DND-41 (cell line): ENCODE results near the gene SELE.
"Not testable (repeated sequence)": the region's sequence is repeated elsewhere in the genome, so short reads cannot be mapped to it uniquely, and the experiment has no call there.

ENCODE experiments used
- ATAC-seq: fragments of 200-7000 bp; cut with Tn5 transposase; 3 replicates; pipeline ENCODE4 v1.9.1; 2021; ENCODE audit warnings: low read depth; ENCODE audit not compliant: insufficient read depth
- DNase-seq: peaks from one replicate; pipeline ENCODE4 v3.0.0-alpha.2; 2020
- H2AFZ ChIP-seq: 2 replicates; pipeline ENCODE4 v1.6.0; 2012; ENCODE audit warnings: low read depth, low read length
- H3K27ac ChIP-seq: 2 replicates; pipeline ENCODE4 v1.5.1; 2012; ENCODE audit warnings: low read length, inconsistent platforms
- H3K27me3 ChIP-seq: fragments of 200-600 bp; sonication (generic); 2 replicates; pipeline ENCODE4 v1.6.0; 2012; ENCODE audit warnings: low read length, mild to moderate bottlenecking, inconsistent platforms; ENCODE audit not compliant: insufficient read depth, poor library complexity
- H3K36me3 ChIP-seq: 2 replicates; pipeline ENCODE4 v1.5.1; 2012; ENCODE audit warnings: low read length, inconsistent platforms; ENCODE audit not compliant: insufficient read depth
- H3K4me1 ChIP-seq: 2 replicates; pipeline ENCODE4 v1.5.1; 2012; ENCODE audit warnings: mild to moderate bottlenecking, low read length; ENCODE audit not compliant: insufficient read depth
- H3K4me2 ChIP-seq: 2 replicates; pipeline ENCODE4 v1.6.0; 2012; ENCODE audit warnings: mild to moderate bottlenecking, moderate library complexity, low read length, inconsistent platforms; ENCODE audit not compliant: insufficient read depth
- H3K4me3 ChIP-seq, 2 experiments: fragments of 200-600 bp in 1 of 2; shearing (Covaris generic) in 1 of 2; 2 replicates each; pipeline ENCODE4 v1.5.1; 2012 to 2016; ENCODE audit warnings: inconsistent platforms in 2 of 2, low read length in 2 of 2, mild to moderate bottlenecking in 2 of 2, low read depth in 1 of 2, moderate library complexity in 1 of 2
- H3K79me2 ChIP-seq: 2 replicates; pipeline ENCODE4 v1.6.0; 2012; ENCODE audit warnings: low read length, inconsistent platforms; ENCODE audit not compliant: insufficient read depth
- H3K9ac ChIP-seq: 2 replicates; pipeline ENCODE4 v1.6.0; 2012; ENCODE audit warnings: low read depth, mild to moderate bottlenecking, inconsistent platforms, low read length, moderate library complexity
- H3K9me3 ChIP-seq: 2 replicates; pipeline ENCODE4 v1.5.1; 2012; ENCODE audit warnings: low read length, moderate library complexity, mild to moderate bottlenecking, inconsistent platforms; ENCODE audit not compliant: insufficient read depth, severe bottlenecking
- H4K20me1 ChIP-seq: 2 replicates; pipeline ENCODE4 v1.6.0; 2012; ENCODE audit warnings: low read length; ENCODE audit not compliant: insufficient read depth
- EZH2 ChIP-seq: IDR thresholded peaks from 3 replicates; pipeline ENCODE4 v1.6.1; 2012; ENCODE audit warnings: borderline replicate concordance, low read depth, mild to moderate bottlenecking, moderate library complexity, low read length, inconsistent platforms; ENCODE audit not compliant: severe bottlenecking
- TF ChIP-seq, protein P1 (sequence below): IDR thresholded peaks from 2 replicates; pipeline ENCODE4 v1.5.1; 2012; ENCODE audit warnings: borderline replicate concordance, low read length, moderate library complexity, mild to moderate bottlenecking; ENCODE audit not compliant: poor library complexity, severe bottlenecking; ENCODE audit errors: extremely low read depth

SELE gene

DNA sequence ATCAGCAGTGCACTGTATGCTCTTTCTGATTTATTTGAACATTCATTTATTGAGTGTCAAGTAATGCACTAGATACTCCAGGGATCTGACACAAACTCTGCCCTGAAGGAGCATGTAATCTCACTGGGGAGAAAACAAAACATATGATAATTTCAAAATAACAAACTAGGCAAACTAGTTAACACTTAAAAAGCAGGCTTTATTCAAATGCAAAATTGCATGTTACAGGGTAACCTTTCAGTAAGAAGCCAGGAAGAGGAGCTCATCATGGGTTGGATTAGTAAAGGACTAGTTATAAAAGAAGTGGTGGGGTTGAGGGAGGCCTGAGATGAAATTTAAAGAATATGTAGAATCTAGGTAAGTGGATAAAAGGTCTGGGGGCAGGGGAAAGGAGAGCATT lies 43.4 kb downstream of the SELE start:
- peak overlapping the region; percentile 53; the same call in 1 of the 2 replicates for H3K9ac ChIP-seq
- H3K4me2 ChIP-seq: no peak overlapping the region
- no peaks in the 10 kb centered on the region for H3K79me2 ChIP-seq
- no peak overlapping the region for H3K4me3 ChIP-seq
- no peaks in the 10 kb centered on the region for H3K9me3 ChIP-seq
- no peak for DNase-seq
- H2AFZ ChIP-seq: no peak overlapping the region
- ATAC-seq: no peak
- peaks cover 64% of the 10 kb centered on the region for H3K4me1 ChIP-seq
- no peaks in the 10 kb centered on the region for H3K27me3 ChIP-seq
- TF ChIP-seq EZH2: no peak
- TF ChIP-seq, protein P1, sequence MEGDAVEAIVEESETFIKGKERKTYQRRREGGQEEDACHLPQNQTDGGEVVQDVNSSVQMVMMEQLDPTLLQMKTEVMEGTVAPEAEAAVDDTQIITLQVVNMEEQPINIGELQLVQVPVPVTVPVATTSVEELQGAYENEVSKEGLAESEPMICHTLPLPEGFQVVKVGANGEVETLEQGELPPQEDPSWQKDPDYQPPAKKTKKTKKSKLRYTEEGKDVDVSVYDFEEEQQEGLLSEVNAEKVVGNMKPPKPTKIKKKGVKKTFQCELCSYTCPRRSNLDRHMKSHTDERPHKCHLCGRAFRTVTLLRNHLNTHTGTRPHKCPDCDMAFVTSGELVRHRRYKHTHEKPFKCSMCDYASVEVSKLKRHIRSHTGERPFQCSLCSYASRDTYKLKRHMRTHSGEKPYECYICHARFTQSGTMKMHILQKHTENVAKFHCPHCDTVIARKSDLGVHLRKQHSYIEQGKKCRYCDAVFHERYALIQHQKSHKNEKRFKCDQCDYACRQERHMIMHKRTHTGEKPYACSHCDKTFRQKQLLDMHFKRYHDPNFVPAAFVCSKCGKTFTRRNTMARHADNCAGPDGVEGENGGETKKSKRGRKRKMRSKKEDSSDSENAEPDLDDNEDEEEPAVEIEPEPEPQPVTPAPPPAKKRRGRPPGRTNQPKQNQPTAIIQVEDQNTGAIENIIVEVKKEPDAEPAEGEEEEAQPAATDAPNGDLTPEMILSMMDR: no peak
- no peaks in the 10 kb centered on the region for H4K20me1 ChIP-seq
- peak overlapping the region; percentile 97 for H3K27ac ChIP-seq
- peaks cover 20% of the 10 kb centered on the region for H3K36me3 ChIP-seq

GRCh38 chr1:169689395-169689794 lies 44.5 kb downstream of the SELE start:
- H3K36me3 ChIP-seq: peaks cover 15% of the 10 kb centered on the region
- H3K27ac ChIP-seq: peak overlapping the region; percentile 5; the same call in 1 of the 2 replicates
- no peak overlapping the region for H3K4me2 ChIP-seq
- TF ChIP-seq, protein P1: no peak
- TF ChIP-seq EZH2: no peak
- H3K9me3 ChIP-seq: no peaks in the 10 kb centered on the region
- ATAC-seq (no peak), DNase-seq (no peak)
- no peak overlapping the region for H3K4me3 ChIP-seq
- peaks cover 53% of the 10 kb centered on the region for H3K4me1 ChIP-seq
- no peaks in the 10 kb centered on the region for H4K20me1 ChIP-seq
- H2AFZ ChIP-seq: no peak overlapping the region
- no peaks in the 10 kb centered on the region for H3K27me3 ChIP-seq
- H3K79me2 ChIP-seq: no peaks in the 10 kb centered on the region
- H3K9ac ChIP-seq: no peak overlapping the region

- not testable (repeated sequence) for ATAC-seq
Measured at GRCh38 chr1:169688377-169688776, 45.5 kb downstream of the SELE start.

GRCh38 chr1:169683661-169684060 lies 50.2 kb downstream of the SELE start:
- Histone ChIP-seq H2AFZ (no peak overlapping the region), H3K79me2 (no peaks in the 10 kb centered on the region), H3K36me3 (no peaks in the 10 kb centered on the region), H3K4me3 (no peak overlapping the region), H3K4me2 (no peak overlapping the region), H3K27me3 (no peaks in the 10 kb centered on the region), H3K27ac (no peak overlapping the region), H4K20me1 (no peaks in the 10 kb centered on the region), H3K4me1 (peaks cover 23% of the 10 kb centered on the region), H3K9me3 (no peaks in the 10 kb centered on the region), H3K9ac (no peak overlapping the region)
- ATAC-seq (no peak), DNase-seq (no peak)
- no peak for TF ChIP-seq EZH2
- TF ChIP-seq, protein P1: no peak

More at GRCh38 chr1:169688377-169688776, 45.5 kb downstream of the SELE start:
- H3K79me2 ChIP-seq, H3K27me3 ChIP-seq, H3K9me3 ChIP-seq, H3K4me3 ChIP-seq, H3K4me2 ChIP-seq, H3K27ac ChIP-seq, H4K20me1 ChIP-seq, H3K9ac ChIP-seq, H2AFZ ChIP-seq, DNase-seq: not testable (repeated sequence)
- Histone ChIP-seq H3K36me3 (peaks cover 15% of the 10 kb centered on the region), H3K4me1 (peaks cover 42% of the 10 kb centered on the region)

- H3K79me2 ChIP-seq, H3K4me3 ChIP-seq, DNase-seq, H3K36me3 ChIP-seq, H3K27ac ChIP-seq, H3K9ac ChIP-seq, ATAC-seq, H3K9me3 ChIP-seq, H4K20me1 ChIP-seq, H3K4me2 ChIP-seq, H2AFZ ChIP-seq, H3K27me3 ChIP-seq: not testable (repeated sequence)
- H3K4me1 ChIP-seq: peaks cover 23% of the 10 kb centered on the region
Measured at GRCh38 chr1:169683168-169683567, 50.7 kb downstream of the SELE start.
